C1 segment of cervical spinal cord (tissue), 14 donors: Measurements from ENCODE around the gene MLLT10.
A peak's percentile ranks its signal among the peaks of the same experiment; 100 is the strongest.

Experiments used
- DNase-seq, 14 donors: peaks; one replicate each; lab custom pipeline; 2025; lab: John Stamatoyannopoulos, UW

MLLT10 gene

GRCh38 chr10:21533467-21534279 lies at the start of gene MLLT10:
Gene MLLT10, plus strand, starts transcription at chr10:21534232. Its CDS starts 413 bp downstream, at chr10:21534645.
- DNase-seq = peak; percentile 77 to 100 (median 93)

- no peak for DNase-seq
Observed at GRCh38 chr10:21487416-21488180, 46.4 kb upstream of the MLLT10 start.

GRCh38 chr10:21488246-21488956 lies 45.6 kb upstream of the MLLT10 start:
- no peak for DNase-seq

- DNase-seq = no peak
Observed at GRCh38 chr10:21488957-21489446, 45.0 kb upstream of the MLLT10 start.

- DNase-seq = no peak
Observed at GRCh38 chr10:21490028-21490710, 43.9 kb upstream of the MLLT10 start.

- DNase-seq = no peak
Observed at GRCh38 chr10:21490711-21491105, 43.3 kb upstream of the MLLT10 start.

- no peak for DNase-seq
Observed at GRCh38 chr10:21492421-21492820, 41.6 kb upstream of the MLLT10 start.

GRCh38 chr10:21493784-21494183 lies 40.2 kb upstream of the MLLT10 start:
- no peak for DNase-seq

- DNase-seq = peak in 5 of 14 donors; percentile 8 to 55 (median 30)
Observed at GRCh38 chr10:21494191-21495001, 39.6 kb upstream of the MLLT10 start.

- peak in 1 of 14 donors; percentile 63 for DNase-seq
Observed at GRCh38 chr10:21495002-21495751, 38.9 kb upstream of the MLLT10 start.

GRCh38 chr10:21495752-21496342 lies 38.2 kb upstream of the MLLT10 start:
- DNase-seq = peak; percentile 21 to 92 (median 77)

GRCh38 chr10:21496343-21497176 lies 37.5 kb upstream of the MLLT10 start:
- DNase-seq = peak in 11 of 14 donors; percentile 22 to 76 (median 53)

GRCh38 chr10:21497177-21497807 lies 36.7 kb upstream of the MLLT10 start:
- DNase-seq = peak in 12 of 14 donors; percentile 37 to 85 (median 62)

GRCh38 chr10:21498377-21498776 lies 35.7 kb upstream of the MLLT10 start:
- DNase-seq = no peak

GRCh38 chr10:21498986-21499385 lies 35.0 kb upstream of the MLLT10 start:
- DNase-seq = no peak

- DNase-seq = no peak
Observed at GRCh38 chr10:21499701-21500577, 34.1 kb upstream of the MLLT10 start.

- DNase-seq = no peak
Observed at GRCh38 chr10:21500578-21500910, 33.5 kb upstream of the MLLT10 start.
